ENCODE measurements around the gene FCHO2.

FCHO2 gene

DNA sequence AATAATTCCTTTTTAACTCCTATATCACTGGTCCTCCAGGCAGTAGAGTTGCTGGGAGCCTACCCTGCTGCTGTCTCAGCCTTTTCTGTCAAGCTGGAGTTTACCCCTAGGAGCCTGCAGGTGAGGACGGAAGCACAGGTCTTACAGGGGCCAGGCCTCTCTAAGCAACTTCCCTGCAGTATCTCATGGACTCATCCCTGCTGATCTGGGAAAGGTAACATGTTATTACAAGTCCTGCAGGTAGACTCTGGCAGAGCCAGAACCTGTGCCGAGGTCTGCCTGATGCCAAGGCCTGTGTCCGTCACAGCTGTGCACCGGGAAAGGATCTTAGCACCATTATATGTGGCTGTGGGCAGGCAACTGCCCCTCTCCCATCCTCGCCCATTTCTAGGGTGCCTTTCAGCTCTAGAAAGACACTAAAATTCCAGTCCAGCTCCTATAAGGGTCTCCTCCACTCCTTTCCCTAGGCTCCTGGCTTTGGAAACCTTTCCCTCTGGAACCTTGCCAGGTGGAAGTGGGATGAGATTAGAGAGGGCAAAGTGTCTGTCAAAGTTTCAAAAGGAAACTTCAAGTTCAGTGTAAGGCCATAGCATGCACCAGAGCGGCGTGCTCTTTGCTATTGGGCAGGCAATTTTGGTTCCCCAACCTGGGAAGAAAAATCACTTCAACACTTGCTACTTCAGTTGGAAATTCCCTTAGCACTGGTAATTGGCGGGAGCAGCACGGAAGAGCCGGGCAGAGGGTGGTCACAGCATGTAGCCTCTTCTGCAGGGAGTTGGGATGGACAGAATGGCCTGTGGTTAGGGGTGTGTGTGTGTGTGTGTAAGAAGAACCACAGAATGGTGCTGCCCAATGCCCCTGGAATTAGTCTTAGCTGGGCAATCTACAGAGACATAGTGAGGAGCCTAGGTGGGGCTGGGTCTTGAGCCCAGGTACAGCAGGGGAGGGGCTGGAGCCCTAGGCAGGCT lies 182.0 kb downstream of the FCHO2 start:
- DNase-seq, result no peak

DNA sequence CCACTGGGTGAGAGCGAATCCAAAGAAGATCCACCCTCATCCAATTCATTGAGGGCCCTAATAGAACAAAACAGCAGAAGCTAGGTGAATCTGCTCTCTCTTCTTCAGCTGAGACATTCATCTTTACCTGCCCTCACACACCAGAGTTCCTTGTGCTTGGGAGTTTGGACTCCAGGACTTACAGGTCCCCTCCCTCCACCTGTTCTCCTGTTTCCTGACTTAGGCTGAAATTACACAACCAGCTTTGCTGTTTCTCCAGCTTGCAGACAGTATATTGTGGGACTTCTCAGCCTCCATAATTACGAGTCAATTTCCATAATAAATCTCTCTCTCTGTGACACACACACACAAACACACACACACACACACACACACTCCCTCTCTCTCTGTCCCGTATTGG lies 183.6 kb downstream of the FCHO2 start:
- DNase-seq, result no peak

Measured in activated CD4-positive, alpha-beta T cell treated with anti-CD3 and anti-CD28 coated beads, Interleukin-2, amount 50 U/mL, for 4 hours (primary cell).